Chondrocyte (in vitro differentiated cells): Measurements from ENCODE around the gene STYX. TPM values are rescaled to one million over a fixed set of nuclear protein-coding genes. Genes with fewer than 3 reads are reported as not detected.

Experiments used
- DNase-seq: peaks from one replicate; pipeline ENCODE4 v3.0.0; 2021; ENCODE audit warnings: mixed read lengths, low spot score
- H3K27ac Mint-ChIP-seq: one replicate; pipeline ENCODE4 v1.8.0; 2021; ENCODE audit warnings: mild to moderate bottlenecking, moderate library complexity, mixed read lengths; ENCODE audit not compliant: unreplicated experiment
- H3K27me3 Mint-ChIP-seq: 2 replicates; pipeline ENCODE4 v1.8.0; 2021; ENCODE audit warnings: low read depth, mixed read lengths
- H3K36me3 Mint-ChIP-seq: 2 replicates; pipeline ENCODE4 v1.8.0; 2021; ENCODE audit warnings: low read depth, mixed read lengths
- H3K4me1 Mint-ChIP-seq: 2 replicates; pipeline ENCODE4 v1.8.0; 2021; ENCODE audit warnings: low read depth, mild to moderate bottlenecking, mixed read lengths
- H3K4me3 Mint-ChIP-seq: one replicate; pipeline ENCODE4 v1.8.0; 2021; ENCODE audit warnings: mild to moderate bottlenecking, moderate library complexity, mixed read lengths; ENCODE audit not compliant: unreplicated experiment
- H3K9me3 Mint-ChIP-seq: 2 replicates; pipeline ENCODE4 v1.8.0; 2021; ENCODE audit warnings: low read depth, mixed read lengths
- CTCF ChIP-seq: fragments of 200-600 bp; sonication (generic); IDR thresholded peaks from 2 replicates; pipeline ENCODE4 v1.5.0; 2021; ENCODE audit warnings: antibody characterized with exemption, mild to moderate bottlenecking, moderate library complexity
- total RNA-seq: library from RNA; stranded (reverse); gene quantifications from 3 replicates; pipeline ENCODE4 v1.2.1, GENCODE V29; 2021

The STYX gene
- total RNA-seq, 1 donor from 2014 or later: 21.0 TPM

- Mint-ChIP-seq H3K36me3 (peaks cover 3% of the 10 kb centered on the region), H3K4me1 (peaks cover 46% of the 10 kb centered on the region), H3K9me3 (no peaks in the 10 kb centered on the region), H3K4me3 (no peak overlapping the region), H3K27me3 (no peaks in the 10 kb centered on the region), H3K27ac (no peak overlapping the region)
- no peak for TF ChIP-seq CTCF
- DNase-seq: no peak
These were observed 56.9 kb downstream of the STYX start for GRCh38 chr14:52786887-52787286.

DNA sequence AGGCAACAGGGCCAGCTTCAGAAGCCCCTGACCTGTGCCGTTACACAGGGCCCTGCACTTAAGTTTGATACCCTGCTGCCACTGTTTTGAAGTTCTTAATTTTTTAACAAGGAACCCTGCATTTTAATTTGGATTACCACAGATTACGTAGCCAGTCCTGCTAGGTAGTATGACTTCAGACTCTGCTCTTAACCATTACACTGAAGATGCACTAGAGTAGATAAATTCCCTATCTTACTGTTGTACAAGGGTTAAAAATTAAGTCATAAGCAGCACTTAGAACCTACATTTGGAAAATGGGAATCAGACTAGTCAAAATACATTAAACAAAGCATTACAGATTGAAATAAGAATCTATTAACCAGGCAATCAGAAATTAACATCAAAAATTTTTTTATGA, 59.2 kb downstream of the STYX start:
- H3K27me3 Mint-ChIP-seq: no peaks in the 10 kb centered on the region
- peaks cover 56% of the 10 kb centered on the region for H3K4me1 Mint-ChIP-seq

DNA sequence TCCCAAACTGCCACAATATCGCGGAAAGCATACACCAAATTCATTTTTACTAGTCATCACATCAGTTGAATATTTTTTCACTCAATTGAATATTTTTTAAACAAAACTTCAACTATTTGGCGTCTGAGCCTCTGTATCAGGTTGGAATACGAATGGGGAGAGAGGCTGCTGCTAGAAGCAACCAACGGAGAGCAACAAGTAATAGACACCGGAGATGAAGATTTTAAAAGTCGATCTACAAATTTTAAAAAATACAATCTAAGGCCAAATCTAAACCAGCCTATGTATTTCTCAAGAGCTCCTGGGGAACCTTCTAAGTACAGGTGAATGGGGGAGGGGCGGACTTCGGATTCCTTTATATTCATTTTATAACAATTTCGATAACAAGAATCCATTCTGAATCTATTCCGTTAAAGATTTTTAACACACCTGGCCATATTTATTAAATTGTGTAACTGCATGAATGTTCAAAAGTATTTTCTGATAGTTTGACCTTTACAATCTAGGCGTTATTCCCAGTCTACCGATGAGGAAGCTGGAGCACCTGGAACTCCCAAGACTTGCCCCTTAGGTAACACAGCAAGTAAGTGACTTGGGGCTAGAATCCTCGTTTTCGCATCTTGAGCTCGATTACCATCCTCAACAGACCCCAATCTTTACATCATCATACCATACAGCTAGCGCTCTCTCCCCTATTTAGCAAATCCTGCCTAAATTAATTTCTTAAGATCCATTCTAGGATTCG, 60.2 kb downstream of the STYX start:
- H3K4me1 Mint-ChIP-seq: peaks cover 54% of the 10 kb centered on the region
- no peak for DNase-seq

More for the DNA sequence above, 59.2 kb downstream of the STYX start:
- DNase-seq: no peak
- TF ChIP-seq CTCF: no peak
- Mint-ChIP-seq H3K4me3 (peak overlapping the region; percentile 94), H3K36me3 (peaks cover 1% of the 10 kb centered on the region), H3K9me3 (no peaks in the 10 kb centered on the region), H3K27ac (peak overlapping the region; percentile 60)

DNA sequence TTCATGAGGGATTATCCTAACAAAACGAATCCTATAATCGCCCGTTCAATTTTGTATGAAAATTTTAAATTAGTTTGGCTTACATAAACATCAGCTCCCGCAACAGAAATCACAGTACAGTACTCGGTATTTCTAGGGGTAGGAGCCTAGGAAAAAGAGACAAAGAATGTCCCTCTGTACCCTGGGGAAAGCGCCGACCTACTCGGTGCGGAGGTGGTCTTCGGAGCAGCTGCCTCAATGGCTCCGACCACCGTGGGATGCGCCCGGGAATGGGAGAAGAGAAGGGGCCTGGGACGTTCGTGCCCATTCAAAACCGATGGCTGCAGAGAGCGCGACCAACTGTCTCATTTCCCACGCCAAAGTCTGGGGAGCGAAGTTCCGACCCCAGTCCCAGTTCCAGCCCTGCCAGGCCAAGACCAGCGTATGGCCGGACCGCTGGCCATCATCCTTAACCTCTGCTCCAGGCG, 60.8 kb downstream of the STYX start:
- Mint-ChIP-seq H3K9me3 (no peaks in the 10 kb centered on the region), H3K27me3 (no peaks in the 10 kb centered on the region), H3K4me3 (peak overlapping the region; percentile 94), H3K27ac (peak overlapping the region; percentile 95), H3K36me3 (peaks cover 1% of the 10 kb centered on the region), H3K4me1 (peaks cover 53% of the 10 kb centered on the region)
- TF ChIP-seq CTCF: no peak
- no peak for DNase-seq

More for the DNA sequence above, 60.2 kb downstream of the STYX start:
- Mint-ChIP-seq H3K27me3 (no peaks in the 10 kb centered on the region), H3K4me3 (peak overlapping the region; percentile 94), H3K36me3 (peaks cover 1% of the 10 kb centered on the region), H3K9me3 (no peaks in the 10 kb centered on the region), H3K27ac (peak overlapping the region; percentile 95)
- no peak for TF ChIP-seq CTCF

DNA sequence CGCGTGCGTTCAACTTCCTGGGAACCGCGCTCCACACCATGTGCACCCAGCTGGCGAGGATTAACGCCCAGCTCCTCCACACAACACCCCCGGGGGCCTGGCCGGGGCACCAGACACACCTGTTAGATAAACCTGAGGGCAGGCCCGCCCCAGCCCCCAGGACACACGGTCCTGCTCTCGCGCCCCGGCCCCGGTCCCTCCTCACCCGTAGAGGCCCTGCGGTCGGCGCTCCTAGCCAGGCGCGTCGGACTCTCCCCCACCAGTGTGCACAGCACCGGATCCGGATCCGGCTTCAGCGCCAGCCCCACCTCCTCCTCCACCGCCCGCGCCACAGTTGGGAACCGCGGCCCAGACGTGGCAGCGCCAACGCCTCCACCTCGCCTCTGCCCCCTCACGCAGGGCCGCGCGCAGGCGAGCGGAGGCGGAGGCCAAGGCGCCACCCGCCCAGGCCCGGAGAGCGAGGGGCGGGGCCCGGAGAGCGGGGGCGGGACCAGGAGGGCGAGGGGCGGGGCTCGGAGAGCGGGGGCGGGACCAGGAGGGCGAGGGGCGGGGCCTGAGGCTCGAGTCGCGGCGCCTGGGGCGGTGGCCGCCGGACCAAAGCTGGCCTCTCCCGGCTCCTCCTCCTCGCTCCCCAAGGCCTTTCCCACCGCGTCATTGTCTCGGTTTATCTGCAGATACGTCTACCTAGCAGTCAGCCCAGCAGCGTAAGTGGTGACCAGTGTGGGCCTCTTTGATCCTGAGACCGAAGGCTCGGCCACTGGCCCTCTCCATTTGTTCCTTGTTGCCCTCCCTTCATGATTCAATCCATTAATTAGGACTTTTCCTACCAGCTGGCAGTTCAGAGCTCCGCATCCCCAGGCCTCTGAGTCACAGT, 61.5 kb downstream of the STYX start, which contains the start of gene GNPNAT1:
TSS of gene GNPNAT1 (minus strand) at position 385 of the 874 bp plus-strand sequence. CDS start 6,957 bp downstream, outside the sequence.
- Mint-ChIP-seq H3K27ac (peak within 1 kb of the TSS; percentile 100), H3K4me1 (peaks cover 52% of the 10 kb centered on the region), H3K36me3 (peaks cover under 1% of the 10 kb centered on the region), H3K4me3 (peak within 1 kb of the TSS; percentile 94), H3K27me3 (no peaks in the 10 kb centered on the region), H3K9me3 (no peaks in the 10 kb centered on the region)
- peak; percentile 6 for TF ChIP-seq CTCF
- peak; percentile 95 for DNase-seq
